ENCODE data around the gene PAXX. TPM values are rescaled to one million over a fixed set of nuclear protein-coding genes. Genes with fewer than 3 reads are reported as not detected.

The PAXX gene, protein sequence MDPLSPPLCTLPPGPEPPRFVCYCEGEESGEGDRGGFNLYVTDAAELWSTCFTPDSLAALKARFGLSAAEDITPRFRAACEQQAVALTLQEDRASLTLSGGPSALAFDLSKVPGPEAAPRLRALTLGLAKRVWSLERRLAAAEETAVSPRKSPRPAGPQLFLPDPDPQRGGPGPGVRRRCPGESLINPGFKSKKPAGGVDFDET
- 49.2 to 83.7 TPM (median 73.5 TPM) in 5 replicates for total RNA-seq (2022; extraction: Qiagen RNA extraction; ENCODE audit: low read depth)

DNA sequence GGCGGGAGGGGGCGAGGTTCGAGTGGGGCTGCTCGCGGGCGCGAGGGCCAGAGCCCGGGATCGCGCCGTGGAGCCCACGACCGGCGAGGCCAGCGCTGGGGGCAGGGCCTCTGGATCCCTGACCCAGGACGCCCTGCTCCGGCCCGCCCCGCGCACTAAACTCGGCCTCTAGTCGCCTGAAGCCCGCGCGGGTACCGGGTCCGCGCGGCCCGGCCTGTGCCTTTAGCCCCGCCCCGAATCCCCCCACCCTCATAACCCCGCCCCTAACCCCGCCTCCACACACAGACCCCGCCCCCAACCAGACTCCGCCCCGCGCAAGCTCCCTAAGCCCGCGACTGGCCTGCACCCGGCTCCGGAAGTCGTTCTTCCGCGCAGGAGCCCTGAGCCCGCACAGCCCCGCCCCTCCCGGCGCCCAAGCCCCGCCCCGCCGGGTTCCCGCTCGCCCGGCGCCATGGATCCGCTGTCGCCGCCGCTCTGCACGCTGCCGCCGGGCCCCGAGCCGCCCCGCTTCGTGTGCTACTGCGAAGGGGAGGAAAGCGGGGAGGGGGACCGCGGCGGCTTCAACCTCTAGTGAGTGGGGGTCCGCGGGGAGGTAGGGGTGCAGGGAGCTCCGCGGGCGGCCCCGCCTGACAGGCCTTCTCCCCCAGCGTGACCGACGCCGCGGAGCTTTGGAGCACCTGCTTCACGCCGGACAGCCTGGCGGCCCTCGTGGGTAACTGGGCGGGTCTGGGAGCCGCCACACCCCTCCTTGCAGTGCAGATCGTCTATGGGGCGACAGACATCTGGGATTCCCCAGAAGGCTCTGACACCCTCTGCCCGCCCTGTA lies at the start of gene PAXX:
PAXX (plus strand) TSS at position 430 of the 826 bp plus-strand sequence; CDS start at position 452, 22 bp downstream.

DNA sequence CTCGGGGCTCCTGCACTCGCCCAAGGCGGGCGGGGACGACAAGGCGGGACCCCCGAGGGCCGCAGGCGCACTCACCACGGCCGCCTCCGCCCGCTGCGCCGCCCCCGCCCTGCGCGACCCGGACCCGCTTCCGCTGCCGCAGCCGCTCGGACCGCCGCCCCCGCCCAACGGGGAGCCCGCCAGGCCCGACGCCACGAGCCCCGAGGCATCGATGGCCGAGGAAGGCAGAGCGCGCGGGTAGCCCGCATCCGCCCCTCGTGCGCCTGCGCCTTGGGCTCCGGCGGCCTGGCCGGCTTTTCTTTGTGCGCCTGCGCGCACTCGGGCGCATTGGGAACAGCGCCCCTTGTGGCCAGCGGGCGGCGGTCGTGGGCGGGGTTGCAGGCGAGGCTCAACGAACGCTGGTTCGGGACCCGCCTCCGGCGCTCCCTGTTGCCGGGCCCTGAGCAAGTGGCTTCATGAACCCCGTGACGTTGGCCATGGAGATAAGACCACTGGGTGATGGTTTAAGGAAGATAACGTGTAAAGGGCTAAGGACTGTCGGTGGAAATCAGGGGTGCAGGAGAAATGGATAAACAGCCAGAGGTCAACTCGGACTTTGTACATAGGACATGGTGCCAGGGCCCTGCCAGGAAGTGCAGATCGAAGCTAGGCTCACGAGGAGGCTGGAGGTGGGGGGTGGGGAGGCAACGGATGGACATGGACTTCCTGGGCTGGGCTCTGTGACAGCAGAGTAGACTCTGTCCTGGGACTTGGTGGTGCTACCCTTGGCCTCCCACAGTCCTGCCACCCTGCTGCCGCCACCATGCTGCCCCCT lies 47.5 kb upstream of the PAXX start, which contains the start of the genes C8G and FBXW5:
C8G (plus strand) TSS at position 725 of the 814 bp plus-strand sequence; CDS start at position 803, 78 bp downstream.
FBXW5 (minus strand) TSS at position 220 of the 814 bp plus-strand sequence. CDS start 655 bp downstream, outside the sequence.

DNA sequence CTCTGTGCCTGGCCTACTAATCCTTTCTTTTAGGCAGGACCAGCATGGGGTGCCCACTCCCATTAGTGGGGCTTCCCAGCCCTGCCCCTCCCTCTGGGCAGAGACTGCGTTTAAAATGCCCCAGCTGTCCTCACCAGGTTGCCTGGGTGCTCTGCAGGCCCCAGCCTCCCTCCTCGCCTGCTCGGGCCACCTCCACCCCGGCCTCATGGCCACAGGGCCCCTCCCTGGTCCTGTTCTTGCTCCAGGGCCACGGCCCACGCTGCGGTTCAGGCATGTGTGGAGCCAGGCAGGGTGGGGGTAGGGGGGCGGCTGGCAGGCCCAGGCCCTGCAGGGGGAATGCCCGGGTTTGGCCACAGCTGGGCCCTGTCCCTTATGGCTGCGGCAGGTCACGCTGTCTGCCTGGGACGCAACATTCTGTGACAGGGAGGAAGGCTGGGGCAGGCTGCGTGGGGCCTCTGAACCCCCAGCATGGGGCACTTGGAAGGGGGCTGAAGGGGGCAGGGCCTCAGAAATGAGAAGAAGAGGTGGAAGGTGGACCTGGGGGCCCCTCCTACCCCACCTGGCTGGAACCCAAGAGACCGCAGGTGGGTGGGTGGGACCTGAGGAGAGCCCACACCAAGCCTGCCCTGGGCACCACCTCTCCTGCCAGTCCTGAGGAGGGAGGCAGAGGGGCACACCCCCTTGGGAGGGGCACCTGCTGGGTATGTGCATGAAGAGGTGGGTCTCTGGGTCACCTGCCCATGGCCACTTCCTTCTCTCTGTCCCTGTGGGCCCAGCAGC lies 40.5 kb upstream of the PAXX start, which contains the start of gene LCN12:
LCN12 (plus strand) TSS at position 733 of the 780 bp plus-strand sequence. CDS start 55 bp downstream, outside the sequence.

DNA sequence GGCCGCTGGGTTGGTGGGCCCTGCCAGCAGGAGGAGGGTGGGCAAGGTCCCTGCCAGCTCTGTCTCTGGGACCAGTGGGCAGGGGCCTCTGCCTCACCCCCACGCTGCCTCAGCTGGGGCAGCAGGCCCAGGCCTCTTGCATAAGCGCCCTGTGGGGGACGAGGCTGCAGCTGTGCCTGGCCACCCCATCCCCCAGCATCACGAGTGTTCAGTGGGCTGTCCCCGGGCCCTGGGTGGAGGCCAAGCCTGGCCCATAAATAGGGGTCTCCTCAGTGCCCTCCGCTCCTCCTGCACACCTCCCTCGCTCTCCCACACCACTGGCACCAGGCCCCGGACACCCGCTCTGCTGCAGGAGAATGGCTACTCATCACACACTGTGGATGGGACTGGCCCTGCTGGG lies 15.0 kb upstream of the PAXX start, which contains the start of gene PTGDS:
PTGDS (plus strand) TSS at position 282 of the 400 bp plus-strand sequence; CDS start at position 357, 75 bp downstream.

DNA sequence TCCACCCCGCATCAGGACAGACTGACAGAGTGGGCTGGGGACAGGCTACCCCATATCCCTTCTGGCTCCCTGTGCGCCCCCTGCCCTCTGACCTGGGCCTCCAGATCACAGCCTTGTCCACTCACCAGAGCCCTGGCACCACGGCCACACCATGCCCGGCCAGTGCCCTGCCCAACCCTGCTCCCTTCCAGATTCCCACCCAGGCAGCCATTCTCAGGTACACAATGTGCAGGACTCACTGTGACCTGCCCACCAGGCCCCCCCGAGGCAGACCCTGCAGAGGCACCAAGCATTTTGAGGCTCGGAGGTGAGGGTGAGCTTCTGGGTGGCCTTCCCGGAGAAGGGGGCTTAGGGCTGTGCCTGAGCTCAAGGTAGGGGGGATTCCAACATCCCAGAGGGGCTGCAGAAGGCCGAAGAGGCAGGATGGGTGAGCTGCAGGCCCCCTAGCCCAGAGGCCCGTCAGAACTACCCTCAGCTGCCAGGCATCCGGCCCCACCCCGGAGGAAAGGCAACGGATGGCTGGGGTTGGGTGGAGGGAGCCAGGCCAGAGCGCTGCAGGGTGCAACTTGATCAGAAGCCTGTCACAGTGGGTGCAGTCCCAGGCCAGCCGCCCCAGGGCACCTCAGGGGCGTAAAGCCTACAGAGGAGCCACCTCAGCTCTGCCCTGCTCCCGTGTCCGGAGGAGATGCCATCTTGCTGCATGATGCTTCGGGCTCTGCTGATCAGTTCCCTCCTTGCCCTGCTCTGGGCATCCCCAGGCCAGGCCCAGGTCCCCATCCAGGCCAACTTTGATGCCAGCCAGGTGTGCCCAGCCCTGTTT lies 9.8 kb upstream of the PAXX start, which contains the start of gene LCNL1:
LCNL1 (plus strand) TSS at position 762 of the 820 bp plus-strand sequence. CDS start 594 bp downstream, outside the sequence.

DNA sequence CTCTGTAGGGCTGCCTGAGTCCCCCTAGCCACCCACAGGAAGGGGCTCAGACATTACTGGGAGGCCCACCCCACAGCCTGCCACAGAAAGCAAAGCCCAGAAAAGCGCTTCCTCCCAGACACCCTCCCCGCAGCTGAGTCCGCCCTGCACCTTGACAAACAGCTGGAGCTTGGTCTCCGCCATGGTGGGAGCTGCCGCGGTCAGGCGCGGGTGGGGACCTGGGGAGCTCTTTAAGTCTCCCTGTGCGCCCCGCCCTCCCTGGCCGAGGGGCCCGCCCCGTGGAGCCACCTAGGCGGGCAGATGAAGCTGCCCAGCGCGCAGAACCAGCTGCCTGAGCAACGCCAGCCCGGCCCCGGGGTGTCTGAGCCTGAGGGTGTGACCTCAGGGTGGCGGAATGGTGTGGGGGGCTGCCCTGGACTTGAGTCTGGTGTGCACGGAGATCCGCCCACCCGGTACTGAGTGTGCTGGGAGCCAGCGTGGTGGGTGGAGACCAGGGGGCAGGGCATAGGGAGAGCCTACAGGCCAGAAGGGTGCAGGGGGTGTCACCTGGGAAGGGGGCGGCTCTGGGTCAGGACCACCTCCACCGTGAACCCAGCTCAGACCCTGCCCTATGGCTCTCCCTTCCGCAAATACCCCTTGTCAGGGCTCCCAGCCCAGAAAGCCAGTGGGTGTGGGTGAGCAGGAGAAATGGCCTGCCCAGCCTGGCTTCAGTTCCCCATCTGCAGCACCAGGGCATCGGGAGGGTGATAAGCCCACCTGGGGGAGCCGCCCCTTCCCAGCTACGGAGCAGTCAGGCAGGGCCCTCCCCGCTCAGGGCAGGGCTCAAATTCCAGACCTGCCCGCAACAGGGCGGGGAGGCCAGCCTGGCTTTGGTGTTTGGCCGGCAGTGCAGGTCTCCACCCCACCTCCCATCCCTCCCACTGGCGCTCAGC lies 4.4 kb downstream of the PAXX start, which contains the start of gene CLIC3:
CLIC3 (minus strand) TSS at position 208 of the 932 bp plus-strand sequence; CDS start at position 183, 25 bp downstream.

DNA sequence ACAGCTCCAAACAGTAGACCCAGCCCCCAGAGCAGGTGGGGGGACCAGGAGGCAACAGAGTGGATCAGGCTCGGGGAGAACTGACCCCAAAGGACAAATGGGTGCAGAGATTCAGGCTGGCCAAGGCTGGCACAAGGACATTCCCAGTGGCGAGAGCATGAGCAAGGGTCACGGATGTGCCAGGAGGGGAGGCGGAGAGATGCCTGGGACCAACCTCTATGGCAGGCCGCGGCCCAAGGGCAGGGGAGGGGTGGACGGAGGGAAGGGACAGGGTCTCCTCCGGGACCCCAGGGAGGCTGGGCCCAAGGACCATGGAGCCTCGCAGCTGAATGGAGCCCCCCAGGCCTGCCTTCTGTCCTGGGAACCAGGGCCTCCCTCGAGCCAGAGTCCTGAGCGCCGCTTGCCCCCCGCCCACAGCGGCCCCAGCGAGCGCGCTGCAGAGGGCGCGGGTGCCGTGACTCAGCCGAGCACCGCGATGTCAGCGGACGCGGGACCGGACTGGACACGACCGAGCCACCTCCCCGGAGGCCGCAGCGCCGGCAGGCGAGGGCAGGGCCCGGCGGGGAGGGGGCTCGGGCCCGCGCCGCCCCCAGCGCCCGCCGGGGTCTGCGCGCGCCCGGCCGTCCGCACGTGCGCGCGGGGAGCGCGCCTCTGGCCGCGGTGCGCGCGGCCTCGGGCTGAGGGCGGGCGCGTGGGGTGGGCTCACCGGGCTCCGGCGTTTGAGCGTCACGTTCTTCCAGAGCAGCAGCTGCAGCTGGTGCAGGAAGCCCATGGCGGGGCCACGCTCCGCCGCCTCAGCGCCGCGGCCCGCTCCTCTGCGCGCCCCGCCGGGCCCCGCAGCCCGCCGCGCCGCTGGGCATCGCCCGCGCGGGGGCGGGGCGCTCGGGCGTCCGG lies 35.4 kb downstream of the PAXX start, which contains the start of gene ABCA2:
ABCA2 (minus strand) TSS at position 869 of the 894 bp plus-strand sequence; CDS start at position 772, 97 bp downstream.

DNA sequence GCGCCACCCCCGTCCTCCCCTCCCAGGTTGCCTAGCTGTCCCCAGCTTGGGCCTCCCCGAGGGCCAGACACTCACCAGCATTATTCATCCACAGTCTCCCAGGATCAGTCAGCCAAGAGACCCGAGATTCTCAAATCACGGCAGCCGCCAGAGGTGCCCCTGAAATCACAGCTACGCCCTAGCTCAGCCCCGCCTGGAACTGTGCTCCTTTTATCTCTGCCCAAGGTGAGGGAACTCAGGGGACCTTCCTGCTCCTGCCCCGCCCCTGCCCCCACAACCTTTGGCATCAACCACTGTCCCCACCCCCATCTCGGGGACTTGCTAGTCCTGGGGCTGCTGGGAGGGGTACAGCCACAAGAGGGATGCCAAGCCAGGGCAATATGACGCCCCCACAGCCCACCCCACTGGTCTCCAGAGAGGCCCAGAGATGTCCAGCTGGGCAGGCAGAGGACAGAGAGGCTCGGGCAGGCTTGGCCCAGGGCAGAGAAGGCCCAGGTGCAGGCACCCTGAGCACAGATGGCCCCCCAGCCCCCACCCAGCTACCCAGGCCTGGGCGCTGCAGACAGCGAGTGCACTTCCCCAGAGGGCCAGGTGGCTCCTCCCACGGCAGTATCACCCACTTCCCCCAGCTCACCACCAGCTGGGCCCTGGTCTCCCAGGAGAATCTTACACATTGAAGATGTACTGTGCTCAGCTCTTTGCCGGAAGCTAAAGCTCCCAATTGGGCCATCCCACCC lies 39.9 kb downstream of the PAXX start, which contains the start of gene FUT7:
FUT7 (minus strand) TSS at position 185 of the 737 bp plus-strand sequence; CDS start at position 88, 97 bp downstream.

Other genes starting within 250 kb of the PAXX start
- gene LCN10, start 249.5 kb upstream of the PAXX start, total RNA-seq (2022; extraction: Qiagen RNA extraction; ENCODE audit: low read depth), result not detected in 5 replicates
- gene LCN6, start 243.9 kb upstream of the PAXX start, total RNA-seq (2022; extraction: Qiagen RNA extraction; ENCODE audit: low read depth), result not detected in 5 replicates
- gene LCN8, start 234.2 kb upstream of the PAXX start, total RNA-seq (2022; extraction: Qiagen RNA extraction; ENCODE audit: low read depth), result not detected in 5 replicates
- 0.09 TPM in 1 of 5 replicates, not detected in the others for gene LCN15, start 227.9 kb upstream of the PAXX start, total RNA-seq (2022; extraction: Qiagen RNA extraction; ENCODE audit: low read depth)
- gene TMEM141, start 201.1 kb upstream of the PAXX start, total RNA-seq (2022; extraction: Qiagen RNA extraction; ENCODE audit: low read depth), result 55.2 to 75.9 TPM (median 73.0 TPM) in 5 replicates
- 0.20 to 0.83 TPM (median 0.45 TPM) in 5 replicates for gene CCDC183, start 196.1 kb upstream of the PAXX start, total RNA-seq (2022; extraction: Qiagen RNA extraction; ENCODE audit: low read depth)
- 64.0 to 87.2 TPM (median 78.8 TPM) in 5 replicates for gene RABL6, start 184.5 kb upstream of the PAXX start, total RNA-seq (2022; extraction: Qiagen RNA extraction; ENCODE audit: low read depth)
- gene AJM1, start 149.9 kb upstream of the PAXX start, total RNA-seq (2022; extraction: Qiagen RNA extraction; ENCODE audit: low read depth), result 3.1 to 4.3 TPM (median 4.0 TPM) in 5 replicates
- 255 to 327 TPM (median 305 TPM) in 5 replicates for gene PHPT1, start 143.0 kb upstream of the PAXX start, total RNA-seq (2022; extraction: Qiagen RNA extraction; ENCODE audit: low read depth)
- gene MAMDC4, start 140.1 kb upstream of the PAXX start, total RNA-seq (2022; extraction: Qiagen RNA extraction; ENCODE audit: low read depth), result 1.8 to 5.5 TPM (median 4.6 TPM) in 5 replicates
- 418 to 545 TPM (median 475 TPM) in 5 replicates for gene EDF1, start 126.1 kb upstream of the PAXX start, total RNA-seq (2022; extraction: Qiagen RNA extraction; ENCODE audit: low read depth)
- 46.3 to 81.8 TPM (median 69.1 TPM) in 5 replicates for gene TRAF2, start 105.9 kb upstream of the PAXX start, total RNA-seq (2022; extraction: Qiagen RNA extraction; ENCODE audit: low read depth)
- gene FBXW5, start 47.7 kb upstream of the PAXX start, total RNA-seq (2022; extraction: Qiagen RNA extraction; ENCODE audit: low read depth), result 61.9 to 101 TPM (median 95.1 TPM) in 5 replicates
- gene C8G, start 47.2 kb upstream of the PAXX start, total RNA-seq (2022; extraction: Qiagen RNA extraction; ENCODE audit: low read depth), result 0.54 to 1.9 TPM (median 1.2 TPM) in 5 replicates
- gene LCN12, start 40.1 kb upstream of the PAXX start, total RNA-seq (2022; extraction: Qiagen RNA extraction; ENCODE audit: low read depth), result 0.51 to 2.0 TPM (median 1.1 TPM) in 5 replicates
- 0.35 to 0.71 TPM (median 0.39 TPM) in 3 of 5 replicates, not detected in the others for gene PTGDS, start 14.9 kb upstream of the PAXX start, total RNA-seq (2022; extraction: Qiagen RNA extraction; ENCODE audit: low read depth)
- gene LCNL1, start 9.4 kb upstream of the PAXX start, total RNA-seq (2022; extraction: Qiagen RNA extraction; ENCODE audit: low read depth), result 0.02 TPM in 1 of 5 replicates, not detected in the others
- gene CLIC3, start 4.1 kb downstream of the PAXX start, total RNA-seq (2022; extraction: Qiagen RNA extraction; ENCODE audit: low read depth), result 1.7 to 4.0 TPM (median 3.5 TPM) in 5 replicates
- gene ABCA2, start 35.8 kb downstream of the PAXX start, total RNA-seq (2022; extraction: Qiagen RNA extraction; ENCODE audit: low read depth), result 23.2 to 31.7 TPM (median 25.6 TPM) in 5 replicates
- 0.05 TPM in 2 of 5 replicates, not detected in the others for gene FUT7, start 39.7 kb downstream of the PAXX start, total RNA-seq (2022; extraction: Qiagen RNA extraction; ENCODE audit: low read depth)
- gene NPDC1, start 53.8 kb downstream of the PAXX start, total RNA-seq (2022; extraction: Qiagen RNA extraction; ENCODE audit: low read depth), result 36.7 to 87.5 TPM (median 78.6 TPM) in 5 replicates
- 0.72 to 1.2 TPM (median 0.76 TPM) in 5 replicates for gene ENTPD2, start 61.6 kb downstream of the PAXX start, total RNA-seq (2022; extraction: Qiagen RNA extraction; ENCODE audit: low read depth)
- 13.9 to 28.6 TPM (median 24.4 TPM) in 5 replicates for gene SAPCD2, start 78.1 kb downstream of the PAXX start, total RNA-seq (2022; extraction: Qiagen RNA extraction; ENCODE audit: low read depth)
- 9.7 to 15.4 TPM (median 11.3 TPM) in 5 replicates for gene UAP1L1, start 85.1 kb downstream of the PAXX start, total RNA-seq (2022; extraction: Qiagen RNA extraction; ENCODE audit: low read depth)
- gene MAN1B1, start 94.6 kb downstream of the PAXX start, total RNA-seq (2022; extraction: Qiagen RNA extraction; ENCODE audit: low read depth), result 41.0 to 54.7 TPM (median 47.7 TPM) in 5 replicates
- 71.6 to 131 TPM (median 112 TPM) in 5 replicates for gene DPP7, start 122.3 kb downstream of the PAXX start, total RNA-seq (2022; extraction: Qiagen RNA extraction; ENCODE audit: low read depth)
- gene GRIN1, start 146.7 kb downstream of the PAXX start, total RNA-seq (2022; extraction: Qiagen RNA extraction; ENCODE audit: low read depth), result 0.31 to 1.0 TPM (median 0.38 TPM) in 5 replicates
- gene LRRC26, start 177.6 kb downstream of the PAXX start, total RNA-seq (2022; extraction: Qiagen RNA extraction; ENCODE audit: low read depth), result 0.48 to 2.1 TPM (median 1.3 TPM) in 5 replicates
- not detected in 5 replicates for gene TMEM210, start 179.6 kb downstream of the PAXX start, total RNA-seq (2022; extraction: Qiagen RNA extraction; ENCODE audit: low read depth)
- gene ANAPC2, start 196.1 kb downstream of the PAXX start, total RNA-seq (2022; extraction: Qiagen RNA extraction; ENCODE audit: low read depth), result 25.4 to 37.9 TPM (median 36.1 TPM) in 5 replicates
- gene SSNA1, start 196.3 kb downstream of the PAXX start, total RNA-seq (2022; extraction: Qiagen RNA extraction; ENCODE audit: low read depth), result 88.4 to 157 TPM (median 143 TPM) in 5 replicates
- 5.6 to 11.1 TPM (median 10.3 TPM) in 5 replicates for gene TPRN, start 208.3 kb downstream of the PAXX start, total RNA-seq (2022; extraction: Qiagen RNA extraction; ENCODE audit: low read depth)
- 32.9 to 47.1 TPM (median 45.3 TPM) in 5 replicates for gene TMEM203, start 213.2 kb downstream of the PAXX start, total RNA-seq (2022; extraction: Qiagen RNA extraction; ENCODE audit: low read depth)
- 15.2 to 19.1 TPM (median 16.4 TPM) in 5 replicates for gene NDOR1, start 213.3 kb downstream of the PAXX start, total RNA-seq (2022; extraction: Qiagen RNA extraction; ENCODE audit: low read depth)
- 1.1 to 2.4 TPM (median 1.9 TPM) in 5 replicates for gene RNF208, start 229.8 kb downstream of the PAXX start, total RNA-seq (2022; extraction: Qiagen RNA extraction; ENCODE audit: low read depth)
- gene CYSRT1, start 232.8 kb downstream of the PAXX start, total RNA-seq (2022; extraction: Qiagen RNA extraction; ENCODE audit: low read depth), result 3.3 to 5.0 TPM (median 4.0 TPM) in 5 replicates
- gene RNF224, start 235.1 kb downstream of the PAXX start, total RNA-seq (2022; extraction: Qiagen RNA extraction; ENCODE audit: low read depth), result 0.10 to 0.24 TPM (median 0.20 TPM) in 5 replicates
- 0.07 to 0.13 TPM (median 0.08 TPM) in 5 replicates for gene SLC34A3, start 238.5 kb downstream of the PAXX start, total RNA-seq (2022; extraction: Qiagen RNA extraction; ENCODE audit: low read depth)
- 595 to 818 TPM (median 736 TPM) in 5 replicates for gene TUBB4B, start 248.9 kb downstream of the PAXX start, total RNA-seq (2022; extraction: Qiagen RNA extraction; ENCODE audit: low read depth)

Measured in A549 treated with CpdA at 1 μM for 4 hours (cell line).